ENCODE results near the gene CERS2.

- no peak for TF ChIP-seq CTCF (IDR thresholded peaks at IDR 0.05)
- TF ChIP-seq EP300 (IDR thresholded peaks at IDR 0.05): no peak
- TF ChIP-seq POLR2A (IDR thresholded peaks at IDR 0.05): no peak
Measured at GRCh38 chr1:150976401-150976821, 1.8 kb upstream of the CERS2 start.
